HG03521 (cell line): Measurements from ENCODE around the gene STUB1.
A peak's percentile ranks its signal among the peaks of the same experiment; 100 is the strongest.

ENCODE experiments used
- ATAC-seq: cut with Tn5 transposase; IDR thresholded peaks from one replicate; pipeline ENCODE4 v1.9.1; 2021; ENCODE audit warnings: mild to moderate bottlenecking, moderate library complexity; ENCODE audit not compliant: unreplicated experiment

STUB1 gene

GRCh38 chr16:662597-662996 lies 17.6 kb upstream of the STUB1 start:
- no peak for ATAC-seq

DNA sequence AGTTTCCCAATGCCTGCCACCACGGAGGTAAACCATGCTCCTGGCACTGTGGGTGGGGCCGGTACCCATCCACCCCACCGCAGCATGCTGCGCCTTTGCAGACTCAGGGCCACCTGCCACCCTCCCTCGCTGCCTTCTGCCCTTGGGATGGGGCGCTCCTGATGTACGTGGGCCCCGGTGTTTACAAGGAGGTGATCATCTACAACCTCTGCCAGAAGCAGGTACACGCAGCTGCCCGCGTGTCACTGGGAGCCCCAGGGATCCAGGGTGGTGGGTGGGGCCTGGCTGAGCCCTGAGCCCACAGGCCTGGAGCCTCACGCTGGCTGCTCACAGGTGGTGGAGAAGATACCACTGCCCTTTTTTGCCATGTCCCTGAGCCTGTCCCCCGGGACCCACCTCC lies 13.6 kb upstream of the STUB1 start:
- no peak for ATAC-seq

GRCh38 chr16:667113-667779 lies 13.0 kb upstream of the STUB1 start:
- ATAC-seq = no peak

GRCh38 chr16:667780-668518 lies 12.3 kb upstream of the STUB1 start, which contains the start of gene RHOT2:
Gene RHOT2, plus strand, starts transcription at chr16:668132. Its CDS starts 68 bp downstream, at chr16:668200.
- ATAC-seq = peak; percentile 84

GRCh38 chr16:668519-669171 lies 11.6 kb upstream of the STUB1 start:
- no peak for ATAC-seq

DNA sequence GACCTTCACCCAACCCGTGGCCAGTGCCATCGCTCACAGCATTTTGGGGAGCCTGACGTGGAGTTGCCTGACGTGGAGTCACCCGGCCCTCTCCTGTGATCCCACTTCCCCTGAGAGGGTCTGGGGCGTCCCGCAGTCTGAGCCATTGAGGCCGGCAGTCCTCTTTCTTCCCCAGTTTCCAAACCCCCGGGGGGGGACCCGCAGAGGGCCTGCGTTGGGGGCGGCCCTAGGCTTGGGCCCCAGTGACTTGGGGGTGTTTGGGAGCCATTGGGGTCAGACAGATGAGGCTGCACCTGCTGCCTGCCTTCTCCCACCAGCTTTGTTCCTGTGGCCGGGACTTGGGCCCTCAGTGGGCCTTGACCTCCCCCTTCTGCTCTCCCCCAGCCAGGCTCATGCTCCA lies 10.5 kb upstream of the STUB1 start:
- no peak for ATAC-seq

DNA sequence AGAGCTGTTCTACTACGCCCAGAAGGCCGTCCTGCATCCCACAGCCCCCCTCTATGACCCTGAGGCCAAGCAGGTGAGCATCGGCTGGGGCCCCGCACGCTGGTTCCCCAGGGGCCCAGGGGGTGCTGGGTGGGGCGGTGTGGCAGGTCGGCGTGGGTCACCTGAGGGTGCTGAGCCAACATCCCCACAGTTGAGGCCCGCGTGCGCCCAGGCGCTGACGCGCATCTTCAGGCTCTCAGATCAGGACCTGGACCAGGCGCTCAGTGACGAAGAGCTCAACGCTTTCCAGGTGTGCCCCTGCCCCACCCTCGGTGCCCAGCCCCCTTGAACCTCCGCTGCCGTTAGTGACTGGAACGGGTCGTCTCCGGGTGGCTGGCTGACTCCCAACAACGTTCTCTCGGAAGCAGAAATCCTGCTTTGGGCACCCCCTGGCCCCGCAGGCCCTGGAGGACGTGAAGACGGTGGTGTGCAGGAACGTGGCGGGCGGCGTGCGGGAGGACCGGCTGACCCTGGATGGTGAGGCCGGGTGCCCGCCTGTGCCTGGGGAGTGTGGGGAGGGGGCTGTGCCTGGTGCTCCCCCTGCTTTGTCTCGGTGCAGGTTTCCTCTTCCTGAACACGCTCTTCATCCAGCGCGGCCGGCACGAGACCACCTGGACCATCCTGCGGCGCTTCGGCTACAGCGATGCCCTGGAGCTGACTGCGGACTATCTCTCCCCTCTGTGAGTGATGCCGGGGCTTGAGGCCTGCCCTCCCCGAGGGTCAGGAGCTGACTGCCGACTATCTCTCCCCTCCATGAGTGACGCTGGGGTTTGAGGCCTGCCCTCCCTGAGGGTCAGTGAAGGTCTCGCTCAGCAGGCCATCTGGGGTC lies 9.5 kb upstream of the STUB1 start:
- ATAC-seq = no peak

- no peak for ATAC-seq
Measured at GRCh38 chr16:671353-672131, 8.7 kb upstream of the STUB1 start.

DNA sequence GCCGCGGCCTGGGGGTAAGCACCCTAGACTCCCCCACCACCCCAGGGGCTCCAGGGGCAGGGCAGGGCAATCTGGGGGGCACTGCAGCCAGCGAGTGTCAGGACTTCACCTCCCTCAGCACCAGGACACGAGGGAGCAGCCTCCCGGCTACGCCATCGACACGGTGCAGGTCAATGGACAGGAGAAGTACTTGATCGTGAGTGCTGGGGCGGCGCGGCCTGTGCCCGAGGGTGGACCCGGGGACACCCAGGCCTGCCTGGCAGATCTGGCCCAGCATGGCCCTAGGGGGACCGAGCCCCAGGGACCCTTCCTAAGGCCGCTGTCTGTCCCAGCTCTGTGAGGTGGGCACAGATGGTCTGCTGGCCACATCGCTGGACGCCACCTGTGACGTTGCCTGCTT lies 7.8 kb upstream of the STUB1 start:
- ATAC-seq = no peak

DNA sequence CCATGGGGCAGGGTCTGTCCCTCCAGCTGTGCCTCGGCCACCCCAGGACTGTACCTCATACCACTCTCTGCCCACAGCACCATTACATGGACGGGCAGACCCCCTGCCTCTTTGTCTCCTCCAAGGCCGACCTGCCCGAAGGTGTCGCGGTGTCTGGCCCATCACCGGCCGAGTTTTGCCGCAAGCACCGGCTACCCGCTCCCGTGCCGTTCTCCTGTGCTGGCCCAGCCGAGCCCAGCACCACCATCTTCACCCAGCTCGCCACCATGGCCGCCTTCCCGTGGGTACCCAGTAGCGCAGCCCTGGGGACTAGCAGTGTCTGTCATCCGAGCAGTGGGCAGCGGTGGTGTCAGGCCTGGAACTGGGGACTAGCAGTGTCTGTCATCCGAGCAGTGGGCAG lies 7.4 kb upstream of the STUB1 start:
- no peak for ATAC-seq

GRCh38 chr16:673399-673991 lies 6.7 kb upstream of the STUB1 start:
- ATAC-seq = no peak

DNA sequence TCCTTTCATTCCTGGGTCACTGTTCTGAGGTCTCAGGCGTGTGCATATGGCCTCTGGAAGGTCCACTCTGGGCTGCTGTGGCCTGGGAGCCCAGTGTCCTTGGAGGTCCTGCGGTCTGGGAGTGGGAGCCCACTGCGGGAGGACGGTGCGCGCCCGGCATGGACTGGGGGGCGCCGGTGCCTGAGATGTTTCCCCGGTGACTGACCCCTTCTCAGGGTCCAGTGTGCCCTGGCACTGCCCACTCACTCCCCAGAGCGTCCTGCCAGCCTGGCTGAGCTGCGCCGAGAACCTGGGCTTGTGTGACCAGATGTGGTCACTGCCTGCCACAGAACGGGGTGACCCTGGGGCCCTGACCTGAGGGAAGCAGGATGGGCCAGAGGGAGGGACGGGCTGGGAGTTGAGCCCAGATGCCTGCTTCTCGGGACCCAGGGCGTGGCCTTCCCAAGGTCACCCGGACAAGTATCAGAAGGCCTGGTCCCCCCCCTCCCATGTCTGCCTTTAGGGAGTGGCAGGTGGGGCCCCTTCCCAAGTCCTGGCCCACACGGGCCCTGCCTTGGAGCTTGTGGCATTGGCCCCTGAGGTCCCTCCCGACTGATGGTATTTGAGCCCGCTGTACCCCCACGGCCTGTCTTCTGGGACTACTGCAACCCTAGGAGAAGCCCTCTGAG lies 5.9 kb upstream of the STUB1 start:
- no peak for ATAC-seq

DNA sequence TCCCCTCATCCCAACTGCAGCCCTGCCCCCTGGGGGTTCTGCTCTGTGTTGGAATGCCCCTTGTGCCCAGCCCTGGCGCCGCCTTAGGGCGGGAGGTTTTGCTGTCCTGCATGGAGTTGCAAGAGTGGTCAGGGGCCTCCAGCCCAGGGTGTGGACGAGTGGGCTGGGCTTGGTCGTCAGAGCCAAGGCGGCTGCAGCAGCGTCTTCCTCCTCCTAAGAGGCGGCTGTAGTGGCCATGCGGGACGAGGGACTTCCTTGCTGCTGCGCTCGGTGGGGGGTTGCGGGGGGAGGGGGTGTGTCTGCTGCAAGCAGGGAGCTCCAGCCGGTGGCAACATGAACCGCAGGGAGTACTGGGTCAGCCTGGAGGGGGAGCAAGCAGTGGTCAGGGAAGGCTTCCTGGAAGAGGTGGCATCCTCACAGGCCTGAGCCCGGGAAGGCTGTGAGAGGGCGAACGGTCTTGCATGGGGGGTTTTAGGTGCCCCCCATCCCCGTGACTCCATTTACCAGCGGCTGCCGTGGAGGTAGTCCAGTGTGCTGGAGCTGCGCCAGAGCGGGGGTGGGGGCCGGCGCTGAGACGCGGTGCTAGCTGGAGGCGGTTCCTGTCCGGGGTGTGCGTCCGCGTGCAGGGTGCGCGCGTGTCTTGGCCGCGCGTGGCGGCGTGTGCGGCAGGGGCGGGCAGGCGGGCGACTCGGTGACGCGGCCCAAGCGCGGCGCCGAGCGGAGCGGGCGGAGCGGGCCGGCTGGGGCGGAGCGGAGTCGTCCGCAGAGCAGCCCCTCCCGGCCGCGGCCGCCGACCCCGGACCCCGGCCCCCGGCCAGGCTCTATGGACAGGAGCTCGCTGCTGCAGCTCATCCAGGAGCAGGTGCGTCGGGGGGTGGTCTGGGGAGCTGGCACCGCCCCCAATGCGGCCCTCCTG lies 5.0 kb upstream of the STUB1 start, which contains the start of gene RHBDL1:
Gene RHBDL1, plus strand, starts transcription at position 704 of the 916 bp plus-strand sequence. Its CDS starts 120 bp downstream, at position 824.
- ATAC-seq = no peak

DNA sequence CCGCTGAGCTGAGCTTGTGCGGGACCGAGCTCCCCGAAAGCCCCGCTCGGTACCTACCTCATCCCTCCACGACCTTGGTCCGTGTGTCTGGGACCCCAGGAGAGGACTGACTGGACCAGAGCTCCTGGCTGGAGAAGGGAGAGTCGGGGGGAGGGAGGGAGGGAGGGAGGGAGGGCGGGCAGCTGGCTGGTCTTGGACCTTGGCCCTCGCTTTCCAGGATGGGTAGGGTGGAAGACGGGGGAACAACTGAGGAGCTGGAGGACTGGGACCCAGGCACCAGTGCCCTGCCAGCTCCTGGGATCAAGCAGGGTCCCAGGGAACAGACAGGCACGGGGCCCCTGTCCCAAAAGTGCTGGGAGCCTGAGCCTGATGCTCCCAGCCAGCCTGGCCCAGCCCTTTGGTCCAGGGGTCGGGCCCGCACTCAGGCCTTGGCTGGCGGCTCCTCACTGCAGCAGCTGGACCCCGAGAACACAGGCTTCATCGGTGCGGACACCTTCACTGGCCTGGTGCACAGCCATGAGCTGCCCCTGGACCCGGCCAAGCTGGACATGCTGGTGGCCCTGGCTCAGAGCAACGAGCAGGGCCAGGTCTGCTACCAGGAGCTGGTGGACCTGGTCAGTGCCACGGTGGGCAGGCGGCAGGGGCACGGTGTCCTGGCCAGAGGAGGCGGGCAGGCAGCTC lies 4.2 kb upstream of the STUB1 start:
- ATAC-seq = no peak

- no peak for ATAC-seq
Measured at GRCh38 chr16:676565-676902, 3.7 kb upstream of the STUB1 start.

- no peak for ATAC-seq
Measured at GRCh38 chr16:676913-677312, 3.3 kb upstream of the STUB1 start.

GRCh38 chr16:677316-678190 lies 2.7 kb upstream of the STUB1 start:
- ATAC-seq = no peak
